Prostate gland (tissue), 2 donors: Measurements from ENCODE around the gene VDAC1. TPM values are rescaled to one million over a fixed set of nuclear protein-coding genes. Genes with fewer than 3 reads are reported as not detected.

Source experiments
- DNase-seq: peaks from one replicate; pipeline ENCODE4 v3.0.0-alpha.2; 2019; ENCODE audit warnings: low spot score
- H3K27ac ChIP-seq, 2 donors: fragments of 200-600 bp; sonication (generic); 2 replicates each; pipeline ENCODE4 v1.5.1; 2017 to 2019
- H3K27me3 ChIP-seq: fragments of 200-600 bp; sonication (generic); replicated peaks from 2 replicates; pipeline ENCODE4 v1.5.1; 2019; ENCODE audit not compliant: insufficient read depth
- H3K36me3 ChIP-seq, 2 donors: fragments of 200-600 bp; sonication (generic); 1 replicate in 1 of 2; 2 replicates in 1 of 2; pipeline versions ENCODE4 v1.5.1 to v1.8.1; 2017 to 2019
- H3K4me1 ChIP-seq: fragments of 200-600 bp; sonication (generic); replicated peaks from 2 replicates; pipeline ENCODE4 v1.5.1; 2019
- H3K4me3 ChIP-seq, 2 donors: fragments of 200-600 bp; sonication (generic); 2 replicates each; pipeline ENCODE4 v1.5.1; 2017 to 2019
- H3K9me3 ChIP-seq: fragments of 200-600 bp; sonication (generic); 2 replicates; pipeline ENCODE4 v1.5.1; 2017
- CTCF ChIP-seq, 4 experiments: fragments of 200-600 bp in 2 of 4; fragments of 450-650 bp in 2 of 4; sonication (generic) in 2 of 4; IDR thresholded peaks; 1 replicate in 3 of 4; 2 replicates in 1 of 4; pipeline ENCODE4 v1.5.1; 2016 to 2019; ENCODE audit warnings: antibody characterized with exemption in 4 of 4, mild to moderate bottlenecking in 2 of 4, moderate library complexity in 2 of 4
- POLR2A ChIP-seq: fragments of 450-650 bp; IDR thresholded peaks from one replicate; pipeline ENCODE4 v1.6.1; 2016; ENCODE audit warnings: antibody characterized with exemption, mild to moderate bottlenecking
- POLR2AphosphoS5 ChIP-seq: sonication (generic); formaldehyde crosslinking; IDR thresholded peaks from one replicate; pipeline ENCODE4 v1.6.1; 2017; ENCODE audit warnings: antibody characterized with exemption
- whole genome bisulfite sequencing: methylation state at CpG from one replicate; pipeline ENCODE4 v1.1.5; 2018; 5-methylcytosine and 5-hydroxymethylcytosine counted together
- intact Hi-C: fragments of 100-400 bp; cut with DNase I; formaldehyde crosslinking; loops from one replicate; pipeline ENCODE4 v1.14.2; 2022
- total RNA-seq, 2 donors: library from RNA; depleted of rRNA; stranded (reverse); fragments of >200 nt; gene quantifications; one replicate each; pipeline ENCODE4 v1.1.0, GENCODE V29; 2016

VDAC1 gene
- total RNA-seq, 2 donors from 2014 or later: 142 to 143 TPM

DNA sequence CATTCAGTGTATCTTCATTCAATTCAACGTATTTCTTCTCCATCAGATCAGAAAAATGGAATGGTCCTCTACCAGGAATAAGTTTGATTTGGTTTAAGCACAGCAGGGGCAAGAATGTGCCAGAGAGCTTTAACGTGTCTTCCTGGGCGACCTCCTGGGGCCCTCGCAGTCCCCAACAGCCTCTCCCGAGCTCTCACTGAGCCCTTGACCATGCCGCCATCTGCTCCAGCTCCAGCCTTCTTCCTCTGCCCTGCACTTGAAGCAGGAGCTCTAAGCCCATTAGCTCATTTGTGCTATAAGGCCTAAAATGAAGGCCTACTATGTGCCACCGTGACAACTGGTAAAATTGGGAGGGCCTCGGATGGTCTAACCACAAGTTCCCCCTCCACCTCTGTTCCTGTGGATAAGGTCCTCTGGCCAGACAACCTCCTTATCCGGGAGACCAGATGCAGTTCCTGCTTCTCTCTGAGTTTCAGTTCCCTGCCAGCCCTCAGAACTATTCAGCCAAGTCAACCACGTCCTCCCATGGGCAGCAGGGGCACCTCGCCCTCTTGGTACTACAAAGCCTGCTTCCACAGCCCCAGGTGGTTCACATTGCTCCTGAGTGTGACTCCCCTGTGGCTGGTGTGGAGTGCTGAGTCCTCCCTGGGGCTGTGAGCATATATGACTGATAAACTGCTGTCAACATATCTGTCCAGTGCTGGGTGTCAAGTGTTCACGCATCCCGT, 72.2 kb downstream of the VDAC1 start:
- TF ChIP-seq POLR2AphosphoS5: no peak
- no peak for TF ChIP-seq CTCF (IDR thresholded peaks at IDR 0.05)
- no peak for TF ChIP-seq POLR2A
- Histone ChIP-seq H3K4me1 (no peaks in the 10 kb centered on the region), H3K27ac (no peak overlapping the region), H3K9me3 (no peaks in the 10 kb centered on the region), H3K27me3 (no peaks in the 10 kb centered on the region), H3K4me3 (no peak overlapping the region), H3K36me3 (no peaks in the 10 kb centered on the region)
- no peak for DNase-seq
- 80% methylated on average over 13 of the region's 13 CpGs for WGBS
- intact Hi-C loops: no loop called here

- 90% methylated on average over 5 of the region's 5 CpGs for WGBS
- no peaks in the 10 kb centered on the region for H3K27me3 ChIP-seq
Observed at GRCh38 chr5:133931546-133931945, 73.2 kb downstream of the VDAC1 start.

DNA sequence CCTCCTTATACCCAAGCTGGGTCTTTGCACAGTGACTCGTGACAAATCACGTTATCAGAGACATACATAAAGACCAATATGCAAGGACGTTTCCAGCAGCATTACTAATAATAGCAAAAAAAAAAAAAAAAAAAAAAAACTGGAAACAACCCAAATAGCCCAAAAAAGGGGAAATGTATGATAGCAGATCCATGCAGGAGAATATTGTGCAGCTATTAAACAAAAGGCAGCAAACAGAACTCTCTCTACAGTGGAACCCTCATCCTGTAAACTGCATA, 74.0 kb downstream of the VDAC1 start:
- no peak overlapping the region for H3K27ac ChIP-seq
- 69% methylated on average over 3 of the region's 3 CpGs for WGBS
- no peak overlapping the region for H3K4me3 ChIP-seq
- H3K9me3 ChIP-seq: no peaks in the 10 kb centered on the region
- intact Hi-C loops: no loop called here
- no peak for DNase-seq
- TF ChIP-seq CTCF (IDR thresholded peaks at IDR 0.05) (no peak), POLR2A (no peak), POLR2AphosphoS5 (no peak)
- H3K36me3 ChIP-seq: no peaks in the 10 kb centered on the region
- no peaks in the 10 kb centered on the region for H3K27me3 ChIP-seq
- H3K4me1 ChIP-seq: no peaks in the 10 kb centered on the region

More at GRCh38 chr5:133931546-133931945, 73.2 kb downstream of the VDAC1 start:
- Histone ChIP-seq H3K9me3 (no peaks in the 10 kb centered on the region), H3K4me1 (no peaks in the 10 kb centered on the region), H3K36me3 (no peaks in the 10 kb centered on the region), H3K4me3 (no peak overlapping the region), H3K27ac (no peak overlapping the region)
- DNase-seq: no peak
- TF ChIP-seq POLR2AphosphoS5: no peak
- intact Hi-C loops: no loop called here

GRCh38 chr5:133930061-133930812, 74.5 kb downstream of the VDAC1 start:
- Histone ChIP-seq H3K36me3 (no peaks in the 10 kb centered on the region), H3K27me3 (no peaks in the 10 kb centered on the region), H3K4me3 (no peak overlapping the region), H3K27ac (no peak overlapping the region), H3K9me3 (no peaks in the 10 kb centered on the region), H3K4me1 (no peaks in the 10 kb centered on the region)
- intact Hi-C loops: no loop called here
- no peak for DNase-seq
- WGBS: 66% methylated on average over 16 of the region's 16 CpGs
- TF ChIP-seq CTCF (IDR thresholded peaks at IDR 0.05) (no peak), POLR2AphosphoS5 (no peak), POLR2A (no peak)

DNA sequence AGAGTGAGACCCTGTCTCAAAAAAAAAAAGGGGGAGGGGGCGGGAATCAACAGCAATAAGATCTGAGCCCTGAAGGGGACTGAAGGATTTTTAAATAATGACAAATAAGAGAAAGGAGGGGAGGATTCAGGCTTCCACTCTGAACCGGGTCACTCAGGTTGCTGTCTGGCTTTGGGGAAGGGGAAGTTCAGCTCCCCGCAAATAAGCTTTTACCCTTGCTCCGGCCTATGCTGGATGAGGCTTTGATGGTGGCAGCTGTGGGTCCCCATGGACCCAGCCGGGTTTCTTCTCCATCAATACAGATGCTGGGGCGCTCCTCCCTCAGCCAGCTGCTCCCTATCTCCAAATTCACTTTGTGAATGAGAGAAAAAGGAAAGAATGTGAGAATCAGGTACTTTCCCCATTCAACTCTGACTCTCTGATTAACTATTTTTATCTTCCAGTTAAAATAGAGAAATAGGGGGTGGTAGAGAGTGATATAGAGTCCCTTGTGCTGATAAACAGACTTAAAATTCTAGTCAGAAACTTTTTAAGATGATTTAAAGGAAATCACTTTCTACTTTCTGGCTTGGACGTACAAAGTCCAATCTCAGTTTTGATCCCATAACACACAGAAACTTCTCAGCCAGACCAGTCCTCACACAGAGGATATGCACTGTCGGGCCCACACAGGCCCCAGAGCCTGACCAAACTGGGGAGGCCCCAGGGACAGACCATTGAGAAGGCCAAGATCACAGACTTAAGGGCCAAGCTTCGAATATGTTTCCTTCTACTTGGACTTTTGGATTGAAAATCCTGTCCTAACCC, 76.0 kb downstream of the VDAC1 start:
- WGBS: 87% methylated on average over 9 of the region's 9 CpGs
- no peak for DNase-seq

More for the DNA sequence above, 76.0 kb downstream of the VDAC1 start:
- H3K36me3 ChIP-seq: no peaks in the 10 kb centered on the region
- no peaks in the 10 kb centered on the region for H3K9me3 ChIP-seq
- H3K27ac ChIP-seq: no peak overlapping the region
- no peaks in the 10 kb centered on the region for H3K4me1 ChIP-seq
- intact Hi-C loops: no loop called here
- H3K27me3 ChIP-seq: no peaks in the 10 kb centered on the region
- TF ChIP-seq POLR2AphosphoS5: no peak
- TF ChIP-seq POLR2A: no peak
- TF ChIP-seq CTCF (IDR thresholded peaks at IDR 0.05): no peak
- no peak overlapping the region for H3K4me3 ChIP-seq
